ENCODE measurements around the gene BGN. TPM values are rescaled to one million over a fixed set of nuclear protein-coding genes. Genes with fewer than 3 reads are reported as not detected.

BGN gene
- total RNA-seq, 1 experiment from 2014 or later, result 1.2 TPM

GRCh38 chrX:153539171-153539978, 44.6 kb downstream of the BGN start:
- no peak overlapping the region for H3K18ac ChIP-seq (ENCODE audit: insufficient read length, low read depth, low read length)
- no peak overlapping the region for H3T11ph ChIP-seq (ENCODE audit: low read length)
- H3K4ac ChIP-seq (ENCODE audit: low read depth, low read length), result no peak overlapping the region
- H2AK5ac ChIP-seq (ENCODE audit: insufficient read length, low read length), result no peak overlapping the region
- peaks cover 0 to 2% (median 0%) of the 10 kb centered on the region in 3 experiments; a peak in 3 of 7 replicates for H3K36me3 Mint-ChIP-seq (ENCODE audit: insufficient read depth in 1 of 3, low read depth in 3 of 3)
- H3K27me3 Mint-ChIP-seq (ENCODE audit: low read depth), result peaks cover 10% of the 10 kb centered on the region
- H2BK20ac ChIP-seq (ENCODE audit: low read depth, low read length, poor library complexity, severe bottlenecking), result no peak overlapping the region
- H3K9me3 Mint-ChIP-seq, result peaks cover 48 to 68% of the 10 kb centered on the region in 2 experiments
- DNase-seq, result peak; percentile 81
- H2BK12ac ChIP-seq (ENCODE audit: insufficient read length, low read depth, low read length), result no peak overlapping the region
- peaks cover 3% of the 10 kb centered on the region for H3K23me2 ChIP-seq (ENCODE audit: insufficient read length, low read depth, low read length, poor library complexity, severe bottlenecking)
- no peaks in the 10 kb centered on the region for H3K4me1 ChIP-seq (ENCODE audit: insufficient read depth, low read length)
- no peaks in the 10 kb centered on the region for H3K27me3 ChIP-seq (ENCODE audit: insufficient read depth, low read length)
- H3K79me1 ChIP-seq (ENCODE audit: insufficient read depth, low read depth, low read length, poor library complexity, severe bottlenecking), result no peaks in the 10 kb centered on the region
- no peak overlapping the region for H3K14ac ChIP-seq (ENCODE audit: insufficient read depth, low read length)
- no peak overlapping the region for H3K23ac ChIP-seq (ENCODE audit: insufficient read length, low read depth, low read length)
- H2BK5ac ChIP-seq (ENCODE audit: insufficient read length, low read length), result no peak overlapping the region
- H3K27ac Mint-ChIP-seq, result no peak overlapping the region
- no peaks in the 10 kb centered on the region for H3K79me2 ChIP-seq (ENCODE audit: insufficient read depth, low read length)
- H3K27ac ChIP-seq (ENCODE audit: insufficient read length, low read depth, low read length), result no peak overlapping the region
- H3K9ac ChIP-seq (ENCODE audit: extremely low read depth, insufficient read length, low read length), result no peak overlapping the region
- H3K9me3 ChIP-seq (ENCODE audit: control insufficient read depth, low read depth, low read length), result peaks cover 4% of the 10 kb centered on the region
- H2BK15ac ChIP-seq (ENCODE audit: low read depth, low read length), result no peak overlapping the region
- H3K4me3 Mint-ChIP-seq, result no peak overlapping the region
- no CpG with 5 or more reads among the region's 31 CpGs for WGBS (ENCODE audit: extremely low coverage, insufficient read length, low lambda C conversion rate)
- H3K56ac ChIP-seq (ENCODE audit: insufficient read length, low read depth, low read length), result no peak overlapping the region
- H3K4me2 ChIP-seq (ENCODE audit: insufficient read depth, insufficient read length, low read length), result no peak overlapping the region
- H3K4me1 Mint-ChIP-seq, result 0 out of 4 replicates have a peak, but pooled peaks cover 0 to 2% of the 10 kb centered on the region in 2 experiments
- H4K20me1 ChIP-seq (ENCODE audit: control insufficient read depth, insufficient read depth, insufficient read length), result no peaks in the 10 kb centered on the region
- no peak overlapping the region for H2BK120ac ChIP-seq (ENCODE audit: low read depth, low read length, poor library complexity, severe bottlenecking)
- peak; percentile 85 for TF ChIP-seq CTCF (conservative IDR thresholded peaks at IDR 0.05)
- H2AFZ ChIP-seq (ENCODE audit: low read length), result no peak overlapping the region
- H4K91ac ChIP-seq (ENCODE audit: insufficient read length, low read depth, low read length), result no peak overlapping the region
- H4K5ac ChIP-seq (ENCODE audit: insufficient read length, low read depth, low read length), result no peak overlapping the region
- no peak overlapping the region for H4K8ac ChIP-seq (replicated peaks; ENCODE audit: insufficient read length, low read depth, low read length)
